Measurements from ENCODE around the gene ERBB4.

Gene ERBB4

GRCh38 chr2:212538305-212539071, at the start of gene ERBB4:
Gene ERBB4 (minus strand): TSS chr2:212538802. CDS start chr2:212538530, 272 bp downstream.
- DNase-seq (ENCODE audit: low read depth, low spot score): peak; percentile 15

- DNase-seq (ENCODE audit: low read depth, low spot score): no peak
Observed at GRCh38 chr2:212580117-212580516, 41.5 kb upstream of the ERBB4 start.

GRCh38 chr2:212556296-212556695, 17.7 kb upstream of the ERBB4 start:
- DNase-seq (ENCODE audit: low read depth, low spot score): no peak

- no peak for DNase-seq (ENCODE audit: low read depth, low spot score)
Observed at GRCh38 chr2:212554233-212554632, 15.6 kb upstream of the ERBB4 start.

GRCh38 chr2:212549941-212550340, 11.3 kb upstream of the ERBB4 start:
- no peak for DNase-seq (ENCODE audit: low read depth, low spot score)

- DNase-seq (ENCODE audit: low read depth, low spot score): no peak
Observed at GRCh38 chr2:212549463-212549862, 10.9 kb upstream of the ERBB4 start.

GRCh38 chr2:212548455-212548819, 9.8 kb upstream of the ERBB4 start:
- DNase-seq (ENCODE audit: low read depth, low spot score): no peak

- DNase-seq (ENCODE audit: low read depth, low spot score): no peak
Observed at GRCh38 chr2:212547716-212548454, 9.3 kb upstream of the ERBB4 start.

GRCh38 chr2:212546669-212547068, 8.1 kb upstream of the ERBB4 start:
- DNase-seq (ENCODE audit: low read depth, low spot score): no peak

- peak; percentile 62 for DNase-seq (ENCODE audit: low read depth, low spot score)
Observed at GRCh38 chr2:212540341-212540740, 1.7 kb upstream of the ERBB4 start.

GRCh38 chr2:212539072-212539880, 674 bp upstream of the ERBB4 start:
- DNase-seq (ENCODE audit: low read depth, low spot score): peak; percentile 46

GRCh38 chr2:212537726-212538304, 787 bp downstream of the ERBB4 start:
- DNase-seq (ENCODE audit: low read depth, low spot score): peak; percentile 47

GRCh38 chr2:212536817-212537725, 1.5 kb downstream of the ERBB4 start:
- peak; percentile 56 for DNase-seq (ENCODE audit: low read depth, low spot score)

GRCh38 chr2:212535996-212536816, 2.4 kb downstream of the ERBB4 start:
- peak; percentile 47 for DNase-seq (ENCODE audit: low read depth, low spot score)

- no peak for DNase-seq (ENCODE audit: low read depth, low spot score)
Observed at GRCh38 chr2:212534336-212534735, 4.3 kb downstream of the ERBB4 start.

GRCh38 chr2:212532585-212532984, 6.0 kb downstream of the ERBB4 start:
- no peak for DNase-seq (ENCODE audit: low read depth, low spot score)

- DNase-seq (ENCODE audit: low read depth, low spot score): no peak
Observed at GRCh38 chr2:212532087-212532486, 6.5 kb downstream of the ERBB4 start.

GRCh38 chr2:212531499-212531898, 7.1 kb downstream of the ERBB4 start:
- DNase-seq (ENCODE audit: low read depth, low spot score): no peak

- DNase-seq (ENCODE audit: low read depth, low spot score): no peak
Observed at GRCh38 chr2:212530991-212531390, 7.6 kb downstream of the ERBB4 start.

GRCh38 chr2:212530373-212530772, 8.2 kb downstream of the ERBB4 start:
- no peak for DNase-seq (ENCODE audit: low read depth, low spot score)
